Trophoblast cell (in vitro differentiated cells and primary cell): ENCODE measurements around the gene SMIM11.

Experiments
- DNase-seq, 2 donors: peaks; one replicate each; pipeline ENCODE4 v3.0.0-alpha.2; 2016
- H2AFZ ChIP-seq: 2 replicates; pipeline ENCODE4 v1.6.1; 2013; ENCODE audit warnings: low read length, moderate library complexity, mild to moderate bottlenecking; ENCODE audit not compliant: insufficient read depth, poor library complexity
- H2AK5ac ChIP-seq: 2 replicates; pipeline ENCODE4 v1.6.1; 2013; ENCODE audit warnings: mild to moderate bottlenecking, low read length
- H2BK120ac ChIP-seq: 2 replicates; pipeline ENCODE4 v1.6.1; 2013; ENCODE audit warnings: low read length, mild to moderate bottlenecking, moderate library complexity; ENCODE audit not compliant: insufficient read depth, poor library complexity
- H2BK12ac ChIP-seq: 2 replicates; pipeline ENCODE4 v1.6.1; 2013; ENCODE audit warnings: mild to moderate bottlenecking, low read length, moderate library complexity
- H2BK5ac ChIP-seq: 2 replicates; pipeline ENCODE4 v1.6.1; 2013; ENCODE audit warnings: low read length, low read depth, moderate library complexity, mild to moderate bottlenecking; ENCODE audit not compliant: poor library complexity
- H3K14ac ChIP-seq: 2 replicates; pipeline ENCODE4 v1.6.1; 2013; ENCODE audit warnings: mild to moderate bottlenecking, low read length
- H3K18ac ChIP-seq: 2 replicates; pipeline ENCODE4 v1.6.1; 2013; ENCODE audit warnings: mild to moderate bottlenecking, low read length
- H3K23ac ChIP-seq: 2 replicates; pipeline ENCODE4 v1.6.1; 2013; ENCODE audit warnings: low read length
- H3K27ac ChIP-seq: 2 replicates; pipeline ENCODE4 v1.5.1; 2013; ENCODE audit warnings: low read depth, mild to moderate bottlenecking, inconsistent platforms, low read length, moderate library complexity
- H3K27me3 ChIP-seq: 2 replicates; pipeline ENCODE4 v1.6.1; 2013; ENCODE audit warnings: inconsistent platforms, mild to moderate bottlenecking, low read length, moderate library complexity; ENCODE audit not compliant: insufficient read depth
- H3K36me3 ChIP-seq, 2 experiments: 1 replicate in 1 of 2; 2 replicates in 1 of 2; pipeline ENCODE4 v1.6.1; 2013; ENCODE audit warnings: low read length in 2 of 2, mild to moderate bottlenecking in 2 of 2, moderate library complexity in 1 of 2; ENCODE audit not compliant: insufficient read depth in 2 of 2, control insufficient read depth in 1 of 2
- H3K4ac ChIP-seq: 2 replicates; pipeline ENCODE4 v1.6.1; 2013; ENCODE audit warnings: low read depth, mild to moderate bottlenecking, low read length, moderate library complexity
- H3K4me1 ChIP-seq, 2 experiments: 1 replicate in 1 of 2; 2 replicates in 1 of 2; pipeline ENCODE4 v1.6.1; 2013; ENCODE audit warnings: low read length in 2 of 2, mild to moderate bottlenecking in 2 of 2, moderate library complexity in 1 of 2; ENCODE audit not compliant: insufficient read depth in 2 of 2, control insufficient read depth in 1 of 2
- H3K4me2 ChIP-seq: 2 replicates; pipeline ENCODE4 v1.6.1; 2013; ENCODE audit warnings: inconsistent platforms, mild to moderate bottlenecking, low read length, moderate library complexity
- H3K4me3 ChIP-seq: 2 replicates; pipeline ENCODE4 v1.5.1; 2013; ENCODE audit warnings: mild to moderate bottlenecking, low read depth, low read length, inconsistent platforms
- H3K79me1 ChIP-seq: one replicate; pipeline ENCODE4 v1.6.1; 2013; ENCODE audit warnings: low read length
- H3K79me2 ChIP-seq: 2 replicates; pipeline ENCODE4 v1.6.1; 2013; ENCODE audit warnings: low read length, mild to moderate bottlenecking; ENCODE audit not compliant: control insufficient read depth, insufficient read depth, poor library complexity
- H3K9ac ChIP-seq: 2 replicates; pipeline ENCODE4 v1.6.1; 2013; ENCODE audit warnings: mild to moderate bottlenecking, low read length
- H3K9me3 ChIP-seq: 2 replicates; pipeline ENCODE4 v1.6.1; 2013; ENCODE audit warnings: low read depth, mild to moderate bottlenecking, control low read depth, inconsistent platforms, low read length; ENCODE audit not compliant: insufficient read depth
- H4K12ac ChIP-seq: 2 replicates; pipeline ENCODE4 v1.6.1; 2013; ENCODE audit warnings: low read depth, mild to moderate bottlenecking, low read length, moderate library complexity
- H4K8ac ChIP-seq: 2 replicates; pipeline ENCODE4 v1.6.1; 2013; ENCODE audit warnings: low read depth, mild to moderate bottlenecking, low read length, moderate library complexity
- H4K91ac ChIP-seq: one replicate; pipeline ENCODE4 v1.6.1; 2013; ENCODE audit warnings: low read depth, mild to moderate bottlenecking, low read length, moderate library complexity
- WGBS: extraction: QIAGEN DNeasy Blood & Tissue Kit; methylation state at CpG from one replicate; pipeline ENCODE4 v1.1.7; 2013; ENCODE audit warnings: missing lambda C conversion rate; ENCODE audit not compliant: insufficient read length, insufficient coverage; ENCODE audit errors: extremely low coverage; 5-methylcytosine and 5-hydroxymethylcytosine counted together

The SMIM11 gene

DNA sequence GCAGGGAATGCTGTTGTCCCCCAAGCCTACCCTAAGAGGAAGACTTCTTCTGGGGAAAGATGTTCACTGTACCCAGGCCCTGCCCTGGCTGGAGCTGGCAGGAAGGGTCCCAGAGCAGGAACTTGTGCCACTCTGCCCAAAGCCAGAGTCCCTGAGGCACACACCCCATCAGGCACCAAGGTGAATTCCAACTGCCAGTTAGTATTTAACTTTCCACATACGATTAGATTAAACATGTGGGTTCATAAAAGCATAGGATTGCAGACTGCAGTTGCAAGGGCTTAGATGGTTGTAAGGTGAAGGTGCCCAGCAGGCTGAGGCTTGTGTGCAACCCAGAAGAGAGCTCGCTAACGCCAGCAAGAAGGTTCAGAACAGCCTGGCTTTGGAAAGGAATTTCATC, 11.6 kb upstream of the SMIM11 start, which contains the start of gene KCNE2:
KCNE2 (plus strand) TSS at position 274 of the 400 bp plus-strand sequence. CDS start 6,473 bp downstream, outside the sequence.
- no peak within 1 kb of the TSS for H3K4ac ChIP-seq

DNA sequence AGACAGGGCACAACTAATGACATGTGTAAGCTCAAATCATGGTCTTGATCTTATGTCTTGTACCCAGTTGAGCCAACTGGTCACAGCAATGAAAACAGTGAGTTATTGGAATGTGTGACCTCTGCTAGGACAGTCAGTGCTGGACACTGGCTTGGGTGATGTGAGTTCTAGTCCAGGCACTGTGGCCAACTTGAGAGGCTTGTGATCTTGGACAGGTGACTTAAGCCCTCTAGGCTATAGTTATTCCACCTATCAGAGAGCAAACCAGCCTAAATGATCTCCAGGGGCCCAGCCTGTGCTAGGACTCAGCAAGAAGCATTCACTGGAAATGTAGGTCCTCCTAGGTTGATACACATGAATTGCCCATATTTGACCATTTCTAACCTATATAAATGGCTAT, 10.4 kb upstream of the SMIM11 start:
- no peak overlapping the region for H4K8ac ChIP-seq
- no peaks in the 10 kb centered on the region for H3K79me2 ChIP-seq
- H2BK12ac ChIP-seq, result no peak overlapping the region
- H3K79me1 ChIP-seq, result peaks cover 2% of the 10 kb centered on the region
- H3K4me2 ChIP-seq, result no peak overlapping the region
- no peak overlapping the region for H2BK5ac ChIP-seq
- H3K18ac ChIP-seq, result no peak overlapping the region
- no peak overlapping the region for H3K27ac ChIP-seq
- no peaks in the 10 kb centered on the region for H3K27me3 ChIP-seq
- H2AK5ac ChIP-seq, result no peak overlapping the region
- no peak overlapping the region for H2BK120ac ChIP-seq
- no peak overlapping the region for H2AFZ ChIP-seq
- no peak overlapping the region for H4K12ac ChIP-seq
- no peak overlapping the region for H4K91ac ChIP-seq
- no peak overlapping the region for H3K23ac ChIP-seq
- H3K9me3 ChIP-seq, result no peaks in the 10 kb centered on the region
- H3K4me1 ChIP-seq, result no peaks in the 10 kb centered on the region
- DNase-seq, result no peak
- H3K36me3 ChIP-seq, result no peaks in the 10 kb centered on the region
- H3K14ac ChIP-seq, result no peak overlapping the region
- no peak overlapping the region for H3K4me3 ChIP-seq
- H3K9ac ChIP-seq, result no peak overlapping the region
- no peak overlapping the region for H3K4ac ChIP-seq

More for the DNA sequence above, 11.6 kb upstream of the SMIM11 start, which contains the start of gene KCNE2:
- no CpG with 5 or more reads among the region's 3 CpGs for WGBS
- Histone ChIP-seq H4K91ac (no peak within 1 kb of the TSS), H3K27me3 (no peaks in the 10 kb centered on the region), H3K4me1 (no peaks in the 10 kb centered on the region), H4K12ac (no peak within 1 kb of the TSS), H2BK5ac (no peak within 1 kb of the TSS), H2AFZ (no peak within 1 kb of the TSS), H3K27ac (no peak within 1 kb of the TSS), H3K14ac (no peak within 1 kb of the TSS), H4K8ac (no peak within 1 kb of the TSS), H3K4me2 (no peak within 1 kb of the TSS), H2BK12ac (no peak within 1 kb of the TSS), H3K79me1 (peaks cover 2% of the 10 kb centered on the region), H3K79me2 (no peaks in the 10 kb centered on the region), H2AK5ac (no peak within 1 kb of the TSS), H3K9me3 (no peaks in the 10 kb centered on the region), H2BK120ac (no peak within 1 kb of the TSS), H3K9ac (no peak within 1 kb of the TSS), H3K23ac (no peak within 1 kb of the TSS), H3K4me3 (no peak within 1 kb of the TSS), H3K18ac (no peak within 1 kb of the TSS), H3K36me3 (no peaks in the 10 kb centered on the region)
- DNase-seq, result no peak

DNA sequence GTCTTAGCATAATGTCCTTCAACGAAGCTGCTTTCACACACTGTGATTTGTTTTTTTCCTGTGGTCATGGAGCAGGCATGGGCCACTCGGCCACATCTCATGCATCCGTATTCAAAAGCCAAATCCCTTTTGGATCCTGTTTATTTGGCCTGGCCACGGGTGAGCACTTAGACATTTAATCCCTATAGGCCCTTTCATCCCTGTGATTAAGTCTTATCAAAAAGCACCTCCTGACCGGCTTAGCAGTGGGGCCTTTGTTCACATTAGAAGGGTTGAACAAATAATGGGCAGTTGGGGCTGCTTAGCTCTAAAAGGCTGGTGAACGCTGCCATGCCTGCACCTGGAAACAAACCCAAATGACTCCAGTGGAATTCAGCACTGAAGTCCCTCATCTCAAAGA, 9.5 kb upstream of the SMIM11 start:
- Histone ChIP-seq H2AFZ (no peak overlapping the region), H2BK5ac (no peak overlapping the region), H3K23ac (no peak overlapping the region), H3K4me3 (no peak overlapping the region), H3K9ac (no peak overlapping the region), H3K27me3 (no peaks in the 10 kb centered on the region), H3K4me1 (no peaks in the 10 kb centered on the region), H3K14ac (no peak overlapping the region), H2BK120ac (no peak overlapping the region), H3K18ac (no peak overlapping the region), H3K27ac (no peak overlapping the region), H3K36me3 (no peaks in the 10 kb centered on the region), H4K91ac (no peak overlapping the region), H2BK12ac (peak overlapping the region; percentile 30), H3K4ac (no peak overlapping the region), H3K9me3 (no peaks in the 10 kb centered on the region), H3K79me1 (peaks cover 2% of the 10 kb centered on the region), H3K79me2 (no peaks in the 10 kb centered on the region), H4K8ac (no peak overlapping the region), H2AK5ac (no peak overlapping the region), H3K4me2 (no peak overlapping the region), H4K12ac (no peak overlapping the region)
- WGBS, result no CpG with 5 or more reads among the region's 6 CpGs
- DNase-seq, result no peak

DNA sequence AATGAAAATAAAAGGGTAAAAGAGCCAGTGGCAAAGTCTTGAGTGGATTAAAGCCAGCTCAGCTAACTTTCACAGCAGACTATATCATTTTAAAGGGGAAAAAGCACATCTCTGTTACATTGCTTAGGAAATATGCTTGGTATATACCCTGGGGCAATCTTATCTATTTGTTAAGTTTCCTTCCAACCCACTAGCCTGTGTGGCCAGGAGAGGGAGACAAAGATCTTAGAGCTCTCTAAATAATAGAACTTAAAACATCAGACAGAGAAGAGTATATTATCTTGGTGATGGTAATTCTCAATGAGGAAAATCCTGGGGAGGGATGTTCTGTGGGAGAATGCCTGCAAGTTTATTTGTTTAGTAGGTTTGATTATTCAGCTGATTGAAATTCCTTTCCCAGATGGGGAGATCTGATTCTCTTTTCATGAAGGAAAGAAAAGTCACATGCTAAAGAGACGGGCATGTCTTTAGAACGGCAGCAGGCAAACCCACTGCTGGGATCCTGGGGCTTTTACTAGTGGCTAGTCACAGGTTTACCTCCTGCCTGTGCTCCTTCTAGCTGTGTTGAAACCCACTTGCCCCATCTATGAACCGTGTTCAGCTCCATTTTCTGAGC, 7.9 kb upstream of the SMIM11 start:
- Histone ChIP-seq H2AFZ (no peak overlapping the region), H3K14ac (no peak overlapping the region), H3K27ac (no peak overlapping the region), H3K79me2 (no peaks in the 10 kb centered on the region), H2BK12ac (peak overlapping the region; percentile 42), H3K4me1 (no peaks in the 10 kb centered on the region), H2BK5ac (peak overlapping the region; percentile 64), H3K4ac (no peak overlapping the region), H3K4me3 (no peak overlapping the region), H2AK5ac (no peak overlapping the region), H4K91ac (no peak overlapping the region), H3K27me3 (no peaks in the 10 kb centered on the region), H3K9me3 (no peaks in the 10 kb centered on the region), H2BK120ac (no peak overlapping the region), H3K4me2 (no peak overlapping the region), H4K12ac (no peak overlapping the region), H3K18ac (no peak overlapping the region), H3K23ac (no peak overlapping the region), H3K79me1 (peaks cover 2% of the 10 kb centered on the region), H3K9ac (no peak overlapping the region), H3K36me3 (no peaks in the 10 kb centered on the region), H4K8ac (no peak overlapping the region)
- WGBS, result no CpG with 5 or more reads among the region's 3 CpGs
- peak; percentile 85 to 97 for DNase-seq
